GM20431 (cell line): ENCODE measurements around the gene HNF4A.

Experiments used
- in situ Hi-C: fragments of 300-500 bp; cut with MseI, MboI; formaldehyde crosslinking; loops from one replicate; pipeline ENCODE4 v1.15.0; 2020; ENCODE audit warnings: low sequenced_read_pairs; ENCODE audit not compliant: unreplicated experiment

Gene HNF4A

DNA sequence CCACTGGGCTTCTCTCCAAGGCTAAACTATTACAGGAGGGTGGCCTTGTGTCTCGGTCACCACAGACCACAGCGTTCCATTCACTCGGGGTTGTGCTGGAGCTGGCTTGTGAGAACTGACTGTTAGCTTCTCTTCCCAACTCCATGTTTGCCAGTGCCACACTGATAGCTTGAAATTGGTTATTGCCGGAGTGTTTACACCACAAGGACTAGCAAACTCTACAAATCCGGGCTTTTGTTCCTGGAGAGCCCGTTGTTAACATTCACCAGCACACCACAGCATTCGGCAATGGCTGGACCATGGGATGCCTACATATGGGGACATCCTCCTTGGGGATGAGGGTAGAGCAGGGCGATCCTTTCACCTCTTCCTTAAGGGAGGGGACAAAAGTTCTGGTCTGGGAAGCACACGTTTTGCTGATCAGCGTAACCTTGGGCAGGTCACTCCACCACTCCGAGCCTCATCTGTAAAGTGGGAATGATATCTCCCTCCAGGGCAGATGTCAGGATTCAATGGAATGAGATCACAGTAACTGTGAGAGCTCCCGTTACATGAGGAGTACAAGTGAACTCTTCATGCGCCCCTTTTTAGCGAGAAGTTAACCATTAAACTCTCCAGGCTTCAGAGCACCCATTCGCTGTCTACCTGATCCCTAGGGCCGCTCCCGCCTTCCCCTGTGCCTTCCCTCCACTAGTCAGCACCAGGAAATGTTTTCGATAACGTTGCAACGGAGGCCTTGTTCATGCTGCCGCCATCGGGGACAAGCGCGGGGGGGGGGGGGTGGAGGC, 78.4 kb downstream of the HNF4A start:
- in situ Hi-C loops: no loop called here

GRCh38 chr20:44435630-44436335, 80.3 kb downstream of the HNF4A start:
- in situ Hi-C loops: no loop called here

- in situ Hi-C loops: no loop called here
Measured at GRCh38 chr20:44436393-44436792, 80.9 kb downstream of the HNF4A start.

- in situ Hi-C loops: no loop called here
Measured at GRCh38 chr20:44437497-44437896, 82.0 kb downstream of the HNF4A start.

DNA sequence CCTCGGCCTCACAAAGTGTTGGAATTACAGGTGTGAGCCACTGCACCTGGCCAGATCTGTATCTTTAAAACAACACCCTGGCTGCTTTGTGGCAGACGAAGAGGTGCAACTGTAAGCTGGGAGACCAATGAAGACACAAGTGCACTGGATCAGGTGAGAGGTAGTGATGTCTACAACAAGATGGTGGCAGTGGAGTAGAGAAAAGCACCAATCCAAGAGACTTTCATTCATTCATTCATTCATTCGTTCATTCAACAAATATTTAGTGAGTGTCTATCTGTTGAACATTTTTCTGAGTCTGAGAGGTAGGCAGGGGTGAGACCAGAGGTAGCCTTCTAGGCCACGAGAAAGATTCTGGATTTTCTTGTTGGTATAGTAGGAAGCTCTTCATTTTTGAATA, 83.3 kb downstream of the HNF4A start:
- in situ Hi-C loops: no loop called here

- in situ Hi-C loops: no loop called here
Measured at GRCh38 chr20:44439318-44439717, 83.8 kb downstream of the HNF4A start.

DNA sequence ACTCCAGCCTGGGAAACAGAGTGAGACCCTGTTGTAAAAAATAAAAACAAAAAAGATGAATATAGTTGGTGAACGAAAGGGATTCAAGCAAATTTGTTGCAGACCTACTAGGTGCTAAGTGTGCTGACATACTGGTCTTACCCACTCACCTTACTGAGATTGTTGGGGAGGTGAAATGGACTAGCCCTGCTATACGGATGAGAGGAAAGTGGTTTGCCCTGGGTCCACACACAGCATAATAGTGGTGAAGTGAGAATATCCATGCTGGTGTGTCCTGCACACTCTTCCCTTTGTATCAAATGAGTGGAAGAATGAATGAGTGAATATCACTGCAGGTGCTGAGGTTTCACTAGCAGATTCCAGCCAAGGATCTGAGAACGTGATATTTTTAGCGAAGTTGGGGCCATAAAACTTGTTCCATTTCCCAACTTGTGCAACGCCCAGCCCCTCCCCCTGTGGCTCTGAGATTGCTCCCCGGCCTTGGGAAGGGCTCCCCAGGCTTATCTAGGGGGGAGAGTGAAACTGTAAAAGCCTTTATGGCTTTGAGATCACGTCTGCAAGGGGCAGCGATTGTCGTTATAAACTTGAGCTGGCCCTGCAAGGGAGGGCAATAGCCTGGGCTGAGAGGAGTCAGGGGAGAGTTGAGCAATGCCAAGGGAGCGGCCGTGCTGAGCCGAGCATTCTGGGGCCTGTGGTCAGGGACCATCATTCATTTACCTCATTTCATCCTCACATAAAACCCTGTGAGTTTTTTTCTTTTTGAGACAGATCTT, 87.0 kb downstream of the HNF4A start:
- in situ Hi-C loops: no loop called here

DNA sequence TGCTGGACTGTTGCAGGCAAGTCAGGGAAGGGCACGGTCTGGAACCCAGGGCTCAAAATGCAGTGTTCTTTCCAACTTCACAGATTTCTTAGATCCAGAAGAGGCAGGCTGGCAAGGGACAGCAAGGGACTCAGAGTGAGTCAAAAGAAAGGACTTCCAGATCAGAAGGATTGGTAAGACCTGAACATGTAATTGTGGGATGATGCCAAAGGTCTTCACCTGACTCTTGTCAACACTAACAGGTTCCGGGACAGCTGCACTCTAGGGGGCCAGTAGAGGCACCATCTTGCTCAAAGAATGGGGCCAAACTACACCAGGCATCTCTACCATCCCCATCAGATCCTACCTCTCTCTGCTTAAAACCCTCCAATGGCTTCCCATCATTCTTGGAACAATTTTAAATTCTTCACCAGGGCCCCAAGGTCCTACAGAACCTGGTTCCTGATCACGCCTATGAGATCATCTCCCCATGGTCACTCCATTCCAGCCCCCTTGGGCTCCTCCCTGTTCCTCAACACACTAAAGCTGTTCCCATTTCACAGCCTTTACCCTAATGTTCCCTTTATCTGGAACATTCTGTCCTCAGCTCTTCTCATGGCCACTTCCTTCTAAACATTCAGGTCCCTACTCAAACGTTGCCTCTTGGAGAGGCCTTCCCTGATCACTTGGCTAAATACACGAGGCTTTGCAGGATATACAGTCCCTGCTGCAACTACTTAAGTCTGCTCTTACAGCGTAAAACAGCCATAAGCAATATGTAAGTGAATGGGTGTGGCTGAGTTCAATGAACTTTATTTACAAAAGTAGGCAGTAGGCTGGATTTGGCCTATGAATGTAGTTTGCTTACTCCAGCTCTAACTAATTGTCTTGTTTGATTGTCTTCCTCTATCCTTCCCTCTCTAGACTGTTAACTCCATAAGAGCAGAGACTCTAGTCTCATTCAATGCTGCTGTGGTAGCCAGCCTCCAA, 90.5 kb downstream of the HNF4A start:
- in situ Hi-C loops: no loop called here

DNA sequence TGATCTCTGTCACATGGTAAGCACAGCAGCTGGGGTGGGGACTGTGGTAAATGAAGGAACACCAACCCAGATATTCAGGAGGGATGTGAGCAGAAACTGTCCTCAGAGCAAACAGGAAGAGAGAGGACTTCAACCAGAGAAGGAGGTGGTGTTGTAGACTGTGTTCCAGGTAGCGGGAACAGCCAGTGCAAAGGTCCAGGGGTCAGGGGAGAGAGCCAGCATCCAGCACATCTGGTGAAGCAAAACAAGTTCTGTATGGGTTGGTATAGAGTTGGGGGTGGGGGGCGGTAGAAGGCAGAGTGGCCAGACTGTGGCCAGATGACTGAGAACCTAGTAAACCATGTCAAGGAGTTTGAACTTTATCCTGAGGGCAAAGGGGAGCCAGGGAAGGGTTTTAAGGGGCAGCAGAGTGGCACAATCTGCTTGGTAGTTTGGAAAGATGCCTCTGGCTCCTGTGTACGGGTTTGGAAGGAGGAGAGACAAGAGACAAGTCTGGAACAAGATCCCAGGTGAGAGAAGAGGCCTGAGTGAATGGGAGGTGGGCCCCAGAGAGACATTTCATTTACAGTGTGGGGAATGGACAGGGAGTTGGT, 92.4 kb downstream of the HNF4A start:
- in situ Hi-C loops: no loop called here

GRCh38 chr20:44448753-44449546, 93.5 kb downstream of the HNF4A start:
- in situ Hi-C loops: no loop called here

- in situ Hi-C loops: no loop called here
Measured at GRCh38 chr20:44449864-44450263, 94.4 kb downstream of the HNF4A start.

GRCh38 chr20:44450281-44450889, 94.9 kb downstream of the HNF4A start:
- in situ Hi-C loops: no loop called here

- in situ Hi-C loops: no loop called here
Measured at GRCh38 chr20:44450903-44451450, 95.5 kb downstream of the HNF4A start.

- in situ Hi-C loops: no loop called here
Measured at GRCh38 chr20:44454306-44454963, 98.9 kb downstream of the HNF4A start.

DNA sequence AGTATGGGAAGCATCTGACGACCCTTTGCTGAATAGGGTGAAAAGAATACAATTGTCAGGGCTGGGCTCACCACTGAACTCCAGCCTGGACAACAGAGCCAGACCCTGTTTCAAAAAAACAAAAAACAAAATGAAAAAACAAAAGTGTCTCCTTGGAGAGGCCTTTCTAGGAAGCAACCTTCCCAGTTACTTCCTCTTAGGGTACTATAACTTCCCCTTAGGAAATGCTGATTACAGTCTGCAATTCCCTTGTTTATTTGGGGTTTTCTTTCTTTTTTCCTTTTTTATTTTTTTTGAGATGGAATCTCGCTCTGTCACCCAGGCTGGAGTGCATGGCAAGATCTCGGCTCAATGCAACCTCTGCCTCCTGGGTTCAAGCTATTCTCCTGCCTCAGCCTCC, 99.6 kb downstream of the HNF4A start:
- in situ Hi-C loops: no loop called here

DNA sequence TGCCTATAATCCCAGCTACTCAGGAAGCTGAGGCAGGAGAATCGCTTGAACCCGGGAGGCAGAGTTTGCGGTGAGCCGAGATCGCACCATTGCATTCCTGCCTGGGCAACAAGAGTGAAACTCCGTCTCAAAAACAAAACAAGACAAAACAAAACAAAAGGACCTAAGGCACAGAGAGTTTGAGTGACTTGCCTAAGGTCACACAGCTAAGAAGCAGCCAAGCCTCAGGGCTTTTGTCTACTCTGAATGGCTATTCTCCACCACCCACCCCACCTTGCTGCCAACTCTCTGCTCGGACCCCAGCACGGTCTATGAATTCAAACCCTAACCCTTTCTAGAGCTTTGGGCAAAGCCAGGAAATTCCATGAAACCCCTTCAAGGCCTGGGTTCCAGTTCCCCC, 101.1 kb downstream of the HNF4A start:
- in situ Hi-C loops: no loop called here

DNA sequence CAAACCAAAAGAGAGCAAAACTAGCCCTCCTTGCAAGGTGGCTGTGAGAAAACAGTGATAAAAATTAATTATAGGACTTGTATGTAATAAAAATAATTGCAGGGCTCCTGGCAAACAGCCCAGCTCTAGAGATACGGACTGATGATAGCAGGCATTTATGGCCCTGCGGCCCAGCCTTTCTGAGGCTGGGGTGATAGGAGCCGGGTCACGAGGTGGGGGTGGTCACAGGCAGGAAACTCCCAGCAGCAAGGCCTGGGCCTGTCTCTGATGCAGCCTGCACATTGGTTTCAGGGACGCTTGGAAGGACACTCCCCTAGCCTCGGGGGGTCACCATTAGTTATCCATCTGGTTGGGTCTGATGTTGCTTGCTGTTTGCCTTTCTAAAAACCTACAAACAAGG, 101.5 kb downstream of the HNF4A start:
- in situ Hi-C loops: no loop called here
